HFF-Myc (cell line): ENCODE data around the gene TBXAS1.

Experiments used
- DNase-seq: peaks from one replicate; pipeline ENCODE4 v3.0.0-alpha.2; 2011; ENCODE audit warnings: low read depth; ENCODE audit errors: extremely low read depth
- H3K4me3 ChIP-seq: replicated peaks from 2 replicates; pipeline ENCODE4 v1.5.1; 2011; ENCODE audit warnings: low read depth, mild to moderate bottlenecking, control low read depth, low read length
- CTCF ChIP-seq: IDR thresholded peaks from 2 replicates; pipeline ENCODE4 v1.5.1; 2012; ENCODE audit warnings: mild to moderate bottlenecking, low read depth, low read length, control low read depth; ENCODE audit errors: missing control alignments

TBXAS1 gene

GRCh38 chr7:139866047-139866837, 37.2 kb downstream of the TBXAS1 start:
- H3K4me3 ChIP-seq = no peak overlapping the region
- no peak for TF ChIP-seq CTCF
- DNase-seq = no peak

- no peak for DNase-seq
- H3K4me3 ChIP-seq = no peak overlapping the region
- TF ChIP-seq CTCF = no peak
Observed at GRCh38 chr7:139867847-139868246, 38.8 kb downstream of the TBXAS1 start.

- no peak for DNase-seq
- H3K4me3 ChIP-seq = no peak overlapping the region
- TF ChIP-seq CTCF = no peak
Observed at GRCh38 chr7:139869886-139870285, 40.8 kb downstream of the TBXAS1 start.

GRCh38 chr7:139870380-139870779, 41.3 kb downstream of the TBXAS1 start:
- TF ChIP-seq CTCF = no peak
- H3K4me3 ChIP-seq = no peak overlapping the region
- DNase-seq = no peak

- H3K4me3 ChIP-seq = no peak overlapping the region
- peak; percentile 66 for DNase-seq
- no peak for TF ChIP-seq CTCF
Observed at GRCh38 chr7:139871331-139871730, 42.3 kb downstream of the TBXAS1 start.

GRCh38 chr7:139871820-139872219, 42.8 kb downstream of the TBXAS1 start:
- TF ChIP-seq CTCF = no peak
- no peak overlapping the region for H3K4me3 ChIP-seq
- no peak for DNase-seq
